NCI-H82 treated with DMSO at 0.1 percent for 48 hours (cell line): ENCODE results near the gene CTNNA1.

Experiments
- DNase-seq: peaks from one replicate; lab custom pipeline; 2025; ENCODE audit not compliant: unreplicated experiment; lab: John Stamatoyannopoulos, UW

The CTNNA1 gene

GRCh38 chr5:138946241-138946623, 193.0 kb downstream of the CTNNA1 start:
- no peak for DNase-seq

GRCh38 chr5:138946831-138947560, 193.8 kb downstream of the CTNNA1 start:
- DNase-seq = no peak

GRCh38 chr5:138947780-138948179, 194.6 kb downstream of the CTNNA1 start:
- DNase-seq = no peak

GRCh38 chr5:138948471-138949222, 195.4 kb downstream of the CTNNA1 start:
- DNase-seq = peak; percentile 11

GRCh38 chr5:138949223-138949574, 196.0 kb downstream of the CTNNA1 start:
- DNase-seq = no peak

- DNase-seq = no peak
Measured at GRCh38 chr5:138949988-138950387, 196.8 kb downstream of the CTNNA1 start.

- no peak for DNase-seq
Measured at GRCh38 chr5:138950421-138951031, 197.3 kb downstream of the CTNNA1 start.

GRCh38 chr5:138951091-138951985, 198.1 kb downstream of the CTNNA1 start:
- no peak for DNase-seq

GRCh38 chr5:138951986-138952735, 198.9 kb downstream of the CTNNA1 start:
- DNase-seq = no peak

GRCh38 chr5:138952962-138953361, 199.7 kb downstream of the CTNNA1 start:
- no peak for DNase-seq

GRCh38 chr5:138953387-138954256, 200.4 kb downstream of the CTNNA1 start:
- DNase-seq = peak; percentile 91

GRCh38 chr5:138954257-138955012, 201.2 kb downstream of the CTNNA1 start:
- DNase-seq = no peak

- DNase-seq = peak; percentile 97
Measured at GRCh38 chr5:138955013-138955660, 201.9 kb downstream of the CTNNA1 start.

- no peak for DNase-seq
Measured at GRCh38 chr5:138955671-138956295, 202.6 kb downstream of the CTNNA1 start.

GRCh38 chr5:138956801-138957200, 203.6 kb downstream of the CTNNA1 start:
- DNase-seq = no peak

GRCh38 chr5:138960145-138960692, 207.0 kb downstream of the CTNNA1 start:
- DNase-seq = peak; percentile 51

GRCh38 chr5:138961221-138961620, 208.0 kb downstream of the CTNNA1 start:
- peak; percentile 11 for DNase-seq
